Spleen (tissue), 11 donors: ENCODE measurements around the gene PACSIN1. TPM values are rescaled to one million over a fixed set of nuclear protein-coding genes. Genes with fewer than 3 reads are reported as not detected.

Experiments used
- DNase-seq: peaks from one replicate; pipeline ENCODE4 v3.0.0-alpha.2; 2020
- H3K27ac ChIP-seq, 8 donors: fragments of 200-600 bp; sonication (generic) in 7 of 8; 1 replicate in 4 of 8; 2 replicates in 4 of 8; pipeline versions ENCODE4 v1.5.0 to v1.8.0; 2016 to 2021; ENCODE audit warnings: inconsistent platforms in 4 of 8, mild to moderate bottlenecking in 4 of 8, moderate library complexity in 1 of 8
- H3K27me3 ChIP-seq, 7 donors: fragments of 200-600 bp; sonication (generic) in 6 of 7; replicated peaks in 1 of 7; 1 replicate in 4 of 7; 2 replicates in 3 of 7; pipeline versions ENCODE4 v1.5.0 to v1.8.0; 2016 to 2021; ENCODE audit warnings: inconsistent platforms in 3 of 7, mild to moderate bottlenecking in 1 of 7
- H3K36me3 ChIP-seq, 6 donors: fragments of 200-600 bp; sonication (generic) in 5 of 6; 1 replicate in 4 of 6; 2 replicates in 2 of 6; pipeline versions ENCODE4 v1.5.0 to v1.8.0; 2016 to 2021; ENCODE audit warnings: inconsistent platforms in 2 of 6
- H3K4me1 ChIP-seq, 6 donors: fragments of 200-600 bp; sonication (generic) in 5 of 6; 1 replicate in 3 of 6; 2 replicates in 3 of 6; pipeline versions ENCODE4 v1.5.0 to v1.8.0; 2016 to 2021; ENCODE audit warnings: inconsistent platforms in 3 of 6
- H3K4me3 ChIP-seq, 8 donors: fragments of 200-600 bp; sonication (generic) in 7 of 8; 1 replicate in 4 of 8; 2 replicates in 4 of 8; pipeline versions ENCODE4 v1.5.0 to v1.8.0; 2016 to 2021; ENCODE audit warnings: inconsistent platforms in 4 of 8, mild to moderate bottlenecking in 4 of 8, moderate library complexity in 2 of 8
- H3K9me3 ChIP-seq, 8 donors: fragments of 200-600 bp; sonication (generic) in 7 of 8; 1 replicate in 4 of 8; 2 replicates in 4 of 8; pipeline versions ENCODE4 v1.5.0 to v1.8.0; 2016 to 2021; ENCODE audit warnings: inconsistent platforms in 4 of 8
- CTCF ChIP-seq, 11 experiments: fragments of 200-600 bp in 7 of 11; fragments of 450-650 bp in 4 of 11; sonication (generic) in 4 of 11; IDR thresholded peaks in 8 of 11; conservative IDR thresholded peaks in 3 of 11; 1 replicate in 7 of 11; 2 replicates in 4 of 11; pipeline versions ENCODE4 v1.4.0 to v1.8.0; 2016 to 2021; ENCODE audit warnings: antibody characterized with exemption in 11 of 11, inconsistent platforms in 4 of 11, mild to moderate bottlenecking in 1 of 11
- POLR2A ChIP-seq, 3 donors: fragments of 450-650 bp; IDR thresholded peaks; one replicate each; pipeline ENCODE4 v1.5.1; 2017; ENCODE audit warnings: antibody characterized with exemption in 3 of 3, mild to moderate bottlenecking in 1 of 3
- POLR2AphosphoS5 ChIP-seq, 3 donors: sonication (generic); formaldehyde crosslinking; IDR thresholded peaks; one replicate each; pipeline ENCODE4 v1.5.1; 2017; ENCODE audit warnings: antibody characterized with exemption in 3 of 3
- WGBS, 5 donors: extraction: QIAGEN DNeasy Blood & Tissue Kit in 3 of 5; methylation state at CpG; one replicate each; pipeline versions ENCODE4 v1.1.5 to v1.1.7; 2013 to 2018; 5-methylcytosine and 5-hydroxymethylcytosine counted together
- intact Hi-C: fragments of 100-400 bp; cut with DNase I; formaldehyde crosslinking; loops from one replicate; pipeline ENCODE4 v1.15.0; 2023; ENCODE audit warnings: low total_unique reads
- polyA plus RNA-seq, 3 donors: library from polyadenylated mRNA; stranded (reverse); fragments of 200-250 nt; gene quantifications; one replicate each; pipeline ENCODE4 v1.2.1, GENCODE V29; 2013
- total RNA-seq, 7 donors: library from RNA; depleted of rRNA in 3 of 7; stranded (reverse); fragments of >200 nt in 3 of 7; fragmentation: NEBNext Ultra II Directional in 4 of 7; extraction: Animal tissue kit (Norgen Biotek cat#: 25700) in 4 of 7; gene quantifications; one replicate each; pipeline versions ENCODE4 v1.1.0 to v1.2.1, GENCODE V29; 2016 to 2021
- donor health status: healthy with polysubstance abuse.
- donor health status: DM: no; HTN: no; CAD: no; lungs with moderate emphysema.
- donor health status: DM: no; HTN: no; CAD: no.
- donor health status: Bipolar disorder and iron deficiency.
- donor health status: healthy.
- donor health status: DM: no; HTN: no; CAD: no.
- donor health status: DM: yes; HTN: yes; CAD: no.

PACSIN1 gene
- total and polyA plus RNA-seq, 10 donors = 0.66 to 2.8 (median 1.3) TPM

GRCh38 chr6:34468378-34468892 is 2.6 kb downstream of the PACSIN1 start:
- Histone ChIP-seq H3K27ac (peak overlapping the region in 2 of 8 donors; percentile 2 to 14), H3K4me1 (peaks cover 10 to 39% (median 22%) of the 10 kb centered on the region in 6 donors), H3K4me3 (no peak overlapping the region), H3K9me3 (no peaks in the 10 kb centered on the region), H3K27me3 (peaks cover 0 to 36% (median 23%) of the 10 kb centered on the region in 7 donors), H3K36me3 (no peaks in the 10 kb centered on the region)
- DNase-seq = peak; percentile 81
- intact Hi-C loops = loop anchor here (10.0 kb wide), 1 partner anchor 116 kb away; no protein-coding TSS in a partner anchor
- TF ChIP-seq CTCF (IDR thresholded peaks at IDR 0.05 in 8 of 11, conservative IDR thresholded peaks at IDR 0.05 in 3 of 11) (peak in 2 of 11 experiments; percentile 8 to 9), POLR2AphosphoS5 (IDR thresholded peaks at IDR 0.05) (no peak)
- 55 to 72% (median 67%) methylated on average over 4 of the region's 4 CpGs for WGBS, 5 donors

- no peak for DNase-seq
- intact Hi-C loops = loop anchor here (10.0 kb wide), 1 partner anchor 115 kb away; no protein-coding TSS in a partner anchor
- Histone ChIP-seq H3K27me3 (peaks cover 0 to 26% (median 17%) of the 10 kb centered on the region in 7 donors), H3K4me3 (no peak overlapping the region), H3K36me3 (no peaks in the 10 kb centered on the region), H3K4me1 (peaks cover 10 to 39% (median 22%) of the 10 kb centered on the region in 6 donors), H3K9me3 (peaks cover 0 to 8% (median 2%) of the 10 kb centered on the region in 8 donors), H3K27ac (no peak overlapping the region)
- TF ChIP-seq POLR2AphosphoS5 (IDR thresholded peaks at IDR 0.05) (no peak), POLR2A (IDR thresholded peaks at IDR 0.05) (no peak), CTCF (IDR thresholded peaks at IDR 0.05 in 8 of 11, conservative IDR thresholded peaks at IDR 0.05 in 3 of 11) (no peak)
- WGBS, 5 donors = 63 to 75% (median 67%) methylated on average over 3 of the region's 3 CpGs
Measured at GRCh38 chr6:34469499-34469898, 3.6 kb downstream of the PACSIN1 start.

- no peak overlapping the region for H3K27ac ChIP-seq
- DNase-seq = no peak
- H3K4me3 ChIP-seq = no peak overlapping the region
- peaks cover 0 to 8% (median 2%) of the 10 kb centered on the region in 8 donors for H3K9me3 ChIP-seq
- H3K36me3 ChIP-seq = no peaks in the 10 kb centered on the region
- intact Hi-C loops = no loop called here
- peaks cover 0 to 22% (median 9%) of the 10 kb centered on the region in 6 donors for H3K4me1 ChIP-seq
- H3K27me3 ChIP-seq = no peaks in the 10 kb centered on the region
- WGBS, 5 donors = 86 to 94% (median 90%) methylated on average over 5 of the region's 5 CpGs
- TF ChIP-seq POLR2AphosphoS5 (IDR thresholded peaks at IDR 0.05) (no peak), POLR2A (IDR thresholded peaks at IDR 0.05) (no peak), CTCF (IDR thresholded peaks at IDR 0.05 in 8 of 11, conservative IDR thresholded peaks at IDR 0.05 in 3 of 11) (no peak)
Measured at GRCh38 chr6:34472425-34472824, 6.5 kb downstream of the PACSIN1 start.

- Histone ChIP-seq H3K27me3 (no peaks in the 10 kb centered on the region), H3K4me1 (peaks cover 0 to 8% (median 3%) of the 10 kb centered on the region in 6 donors), H3K4me3 (no peak overlapping the region), H3K9me3 (peaks cover 0 to 8% (median 2%) of the 10 kb centered on the region in 8 donors), H3K36me3 (no peaks in the 10 kb centered on the region), H3K27ac (no peak overlapping the region)
- no peak for TF ChIP-seq POLR2A (IDR thresholded peaks at IDR 0.05)
- TF ChIP-seq POLR2AphosphoS5 (IDR thresholded peaks at IDR 0.05) = no peak
- TF ChIP-seq CTCF (IDR thresholded peaks at IDR 0.05 in 8 of 11, conservative IDR thresholded peaks at IDR 0.05 in 3 of 11) = no peak
- intact Hi-C loops = no loop called here
- WGBS, 5 donors = 79 to 97% (median 84%) methylated on average over 1 of the region's 1 CpG
- DNase-seq = no peak
Measured at GRCh38 chr6:34473967-34474366, 8.1 kb downstream of the PACSIN1 start.
